GM18511 (cell line): ENCODE data around the gene ABAT.
"Not testable (repeated sequence)": the region's sequence is repeated elsewhere in the genome, so short reads cannot be mapped to it uniquely, and the experiment has no call there.

Experiments used
- ATAC-seq: cut with Tn5 transposase; IDR thresholded peaks from one replicate; pipeline ENCODE4 v1.9.1; 2021; ENCODE audit warnings: mild to moderate bottlenecking, moderate library complexity; ENCODE audit not compliant: unreplicated experiment

ABAT gene

GRCh38 chr16:8678068-8678927 is 3.9 kb downstream of the ABAT start:
- ATAC-seq = no peak

- no peak for ATAC-seq
These were observed 4.7 kb downstream of the ABAT start for GRCh38 chr16:8679151-8679550.

GRCh38 chr16:8682551-8683259 is 8.3 kb downstream of the ABAT start:
- ATAC-seq = no peak

- no peak for ATAC-seq
These were observed 9.2 kb downstream of the ABAT start for GRCh38 chr16:8683640-8684039.

GRCh38 chr16:8685617-8686016 is 11.2 kb downstream of the ABAT start:
- no peak for ATAC-seq

- ATAC-seq = no peak
These were observed 11.7 kb downstream of the ABAT start for GRCh38 chr16:8686031-8686621.

- no peak for ATAC-seq
These were observed 12.5 kb downstream of the ABAT start for GRCh38 chr16:8686879-8687278.

GRCh38 chr16:8689686-8690085 is 15.3 kb downstream of the ABAT start:
- ATAC-seq = no peak

GRCh38 chr16:8691728-8692127 is 17.3 kb downstream of the ABAT start:
- ATAC-seq = no peak

- ATAC-seq = no peak
These were observed 20.6 kb downstream of the ABAT start for GRCh38 chr16:8694795-8695728.

GRCh38 chr16:8696880-8697279 is 22.5 kb downstream of the ABAT start:
- no peak for ATAC-seq

GRCh38 chr16:8697965-8698364 is 23.5 kb downstream of the ABAT start:
- ATAC-seq = no peak

- no peak for ATAC-seq
These were observed 29.3 kb downstream of the ABAT start for GRCh38 chr16:8703693-8704092.

- no peak for ATAC-seq
These were observed 29.7 kb downstream of the ABAT start for GRCh38 chr16:8704098-8704497.

GRCh38 chr16:8705100-8705822 is 30.8 kb downstream of the ABAT start:
- ATAC-seq = not testable (repeated sequence)

GRCh38 chr16:8708536-8708935 is 34.1 kb downstream of the ABAT start:
- no peak for ATAC-seq

- no peak for ATAC-seq
These were observed 38.4 kb downstream of the ABAT start for GRCh38 chr16:8712589-8713361.

- ATAC-seq = no peak
These were observed 39.3 kb downstream of the ABAT start for GRCh38 chr16:8713635-8714172.

- ATAC-seq = no peak
These were observed 39.8 kb downstream of the ABAT start for GRCh38 chr16:8714174-8714573.
